GM21515 (cell line): Measurements from ENCODE around the gene MYO1E.
"Not testable (repeated sequence)": the region's sequence is repeated elsewhere in the genome, so short reads cannot be mapped to it uniquely, and the experiment has no call there.

Source experiments
- ATAC-seq: cut with Tn5 transposase; IDR thresholded peaks from one replicate; pipeline ENCODE4 v1.9.1; 2021; ENCODE audit not compliant: unreplicated experiment

Gene MYO1E

GRCh38 chr15:59352683-59353082 lies 20.0 kb downstream of the MYO1E start:
- no peak for ATAC-seq

GRCh38 chr15:59352189-59352588 lies 20.5 kb downstream of the MYO1E start:
- no peak for ATAC-seq

GRCh38 chr15:59350421-59350732 lies 22.3 kb downstream of the MYO1E start:
- ATAC-seq: no peak

- ATAC-seq: no peak
Observed at GRCh38 chr15:59349680-59350420, 22.8 kb downstream of the MYO1E start.

- ATAC-seq: no peak
Observed at GRCh38 chr15:59347915-59348314, 24.8 kb downstream of the MYO1E start.

- no peak for ATAC-seq
Observed at GRCh38 chr15:59346951-59347350, 25.7 kb downstream of the MYO1E start.

GRCh38 chr15:59345326-59345725 lies 27.3 kb downstream of the MYO1E start:
- ATAC-seq: no peak

GRCh38 chr15:59344311-59344710 lies 28.4 kb downstream of the MYO1E start:
- no peak for ATAC-seq

GRCh38 chr15:59340325-59340724 lies 32.3 kb downstream of the MYO1E start:
- no peak for ATAC-seq

GRCh38 chr15:59339252-59339672 lies 33.4 kb downstream of the MYO1E start:
- no peak for ATAC-seq

GRCh38 chr15:59338414-59338813 lies 34.3 kb downstream of the MYO1E start:
- no peak for ATAC-seq

GRCh38 chr15:59336725-59337124 lies 35.9 kb downstream of the MYO1E start:
- ATAC-seq: not testable (repeated sequence)

- no peak for ATAC-seq
Observed at GRCh38 chr15:59335207-59335786, 37.4 kb downstream of the MYO1E start.

- no peak for ATAC-seq
Observed at GRCh38 chr15:59334076-59334415, 38.6 kb downstream of the MYO1E start.

- ATAC-seq: no peak
Observed at GRCh38 chr15:59333401-59334075, 39.1 kb downstream of the MYO1E start.

- no peak for ATAC-seq
Observed at GRCh38 chr15:59332009-59332408, 40.7 kb downstream of the MYO1E start.

- ATAC-seq: no peak
Observed at GRCh38 chr15:59330649-59331048, 42.0 kb downstream of the MYO1E start.

- ATAC-seq: no peak
Observed at GRCh38 chr15:59329570-59330350, 42.9 kb downstream of the MYO1E start.

GRCh38 chr15:59329091-59329490 lies 43.6 kb downstream of the MYO1E start:
- no peak for ATAC-seq

GRCh38 chr15:59327942-59328341 lies 44.7 kb downstream of the MYO1E start:
- ATAC-seq: peak; percentile 54

GRCh38 chr15:59326856-59327255 lies 45.8 kb downstream of the MYO1E start:
- no peak for ATAC-seq
